ENCODE data around the gene SORBS1.

The SORBS1 gene

DNA sequence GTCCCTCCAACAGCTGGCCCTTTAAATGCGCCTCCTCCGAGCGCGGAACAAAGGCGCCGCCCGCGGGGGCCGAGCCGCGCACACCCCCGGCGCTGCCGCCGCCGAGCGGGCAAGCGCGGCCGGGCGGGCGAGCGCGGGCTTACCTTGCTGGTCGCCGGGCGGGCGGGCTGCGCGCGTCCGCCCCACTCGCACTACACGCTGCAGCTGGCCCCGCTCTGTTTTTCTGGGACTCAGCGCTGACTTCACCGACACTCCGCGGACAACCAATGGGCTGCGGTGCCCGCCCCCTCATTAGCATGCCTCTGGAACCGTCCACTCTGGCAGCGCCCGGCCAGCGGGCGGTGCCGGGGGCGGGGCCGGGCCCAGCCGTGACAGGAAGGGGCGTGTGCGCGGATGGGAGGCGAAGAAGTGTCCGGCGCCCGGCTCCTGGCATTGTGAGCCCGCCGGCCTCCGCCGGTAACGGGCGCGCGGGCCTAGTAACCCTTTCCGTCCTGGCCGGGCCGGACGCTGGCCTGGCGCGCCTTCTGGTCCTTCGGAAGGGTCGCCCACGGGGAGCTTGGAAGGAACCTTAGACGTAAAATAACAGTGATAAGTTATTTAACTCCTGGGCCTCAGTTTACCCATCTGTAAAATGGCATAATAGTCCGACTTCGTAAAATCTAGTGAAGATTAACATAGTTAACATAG, at the start of gene SORBS1:
Gene SORBS1 (minus strand): TSS at position 195 of the 687 bp plus-strand sequence. CDS start 120,236 bp downstream, outside the sequence.
- peak; percentile 91 for DNase-seq

DNA sequence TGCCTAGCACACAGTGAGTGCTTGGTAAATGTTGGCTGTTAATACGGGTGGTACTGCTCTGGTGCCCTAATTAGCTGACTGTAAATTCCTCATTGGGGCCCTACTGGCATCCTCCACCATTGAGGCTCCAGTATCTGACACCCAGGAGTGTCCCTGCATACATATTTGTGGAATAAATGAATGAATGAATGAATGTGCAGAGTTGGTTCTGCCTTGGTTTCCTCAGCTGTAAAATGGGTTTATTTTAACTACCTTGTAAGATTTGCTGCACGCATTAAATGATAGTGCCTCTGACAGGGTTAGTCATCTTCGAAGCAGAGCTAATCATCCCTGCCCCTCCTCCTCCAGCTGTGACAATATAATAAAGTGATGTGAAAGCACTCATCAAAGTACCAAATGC, 49.6 kb upstream of the SORBS1 start:
- no peak for DNase-seq

DNA sequence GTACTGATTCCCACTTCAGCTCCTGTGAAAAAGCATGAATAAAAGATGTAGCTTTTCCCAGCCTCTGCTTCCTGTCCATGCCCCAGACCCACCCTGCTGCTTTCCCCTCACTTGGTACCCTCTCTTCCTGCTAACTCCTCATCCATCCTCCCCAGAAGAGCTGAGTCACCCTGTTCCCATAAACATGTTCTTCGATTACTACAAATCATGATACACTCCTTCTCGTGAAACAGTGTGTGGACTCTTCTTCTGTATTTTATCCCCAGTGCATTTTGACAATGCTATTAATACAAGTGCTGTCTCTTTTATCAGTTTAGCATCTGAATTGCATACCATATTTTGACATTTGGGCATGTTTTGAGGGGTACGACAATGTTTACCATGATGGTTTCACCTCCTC, 45.8 kb upstream of the SORBS1 start:
- DNase-seq = no peak

DNA sequence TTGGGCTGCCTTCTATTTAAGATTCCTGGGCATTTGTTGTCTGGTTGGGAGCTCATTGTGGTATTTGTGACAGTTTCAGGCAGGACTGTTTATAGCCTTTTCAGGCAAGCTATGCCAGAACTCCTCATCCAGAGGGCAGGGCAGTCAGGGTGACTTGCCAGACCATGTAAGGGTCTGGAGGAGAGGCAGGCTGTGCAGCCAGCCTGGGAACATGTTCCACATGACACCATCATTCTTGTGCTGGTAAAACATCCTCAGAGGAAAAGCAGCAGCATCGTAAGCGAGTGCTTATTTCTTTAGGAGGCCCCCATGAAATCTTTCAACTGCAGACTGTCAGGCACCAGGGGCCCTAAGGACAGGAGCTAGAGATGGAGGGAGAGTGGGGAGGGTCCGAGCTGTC, 44.0 kb upstream of the SORBS1 start:
- DNase-seq = no peak

DNA sequence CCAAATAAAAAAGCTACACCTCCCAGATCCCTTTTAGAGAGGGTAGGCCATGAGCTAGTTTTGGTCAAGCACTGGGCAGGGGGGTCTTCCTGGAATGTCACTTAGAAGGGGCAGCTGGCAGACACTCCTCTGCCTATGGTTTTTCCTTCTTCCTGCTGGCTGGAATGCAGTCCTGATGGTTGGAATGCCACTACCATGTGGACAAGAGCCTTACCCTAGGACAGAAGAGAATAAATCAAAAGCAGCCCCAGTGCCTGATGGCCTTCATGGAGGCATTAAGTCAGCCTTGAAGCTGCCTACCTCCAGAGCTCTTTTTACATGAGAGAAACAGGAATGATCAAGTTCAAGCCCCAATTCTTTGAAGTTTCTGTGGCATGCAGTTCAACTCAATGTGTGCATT, 43.5 kb upstream of the SORBS1 start:
- no peak for DNase-seq

DNA sequence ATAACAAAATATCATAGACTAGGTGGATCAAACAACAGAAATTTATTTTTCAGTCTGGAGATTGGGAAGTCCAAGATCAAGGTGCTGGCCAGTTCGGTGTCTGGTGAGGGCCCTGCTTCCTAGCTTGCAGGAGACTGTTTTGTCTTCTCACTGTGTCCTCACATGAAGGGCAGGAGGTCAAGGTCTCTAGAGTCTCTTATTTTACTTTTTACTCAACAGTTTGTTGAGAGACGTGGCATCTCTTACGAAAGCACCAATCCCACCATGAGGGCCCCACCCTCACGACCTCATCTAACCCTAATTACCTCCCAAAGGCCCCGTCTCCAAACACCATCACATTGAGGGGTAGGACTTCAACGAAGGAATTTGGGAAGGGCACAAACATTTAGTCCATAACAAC, 41.2 kb upstream of the SORBS1 start:
- DNase-seq = no peak

DNA sequence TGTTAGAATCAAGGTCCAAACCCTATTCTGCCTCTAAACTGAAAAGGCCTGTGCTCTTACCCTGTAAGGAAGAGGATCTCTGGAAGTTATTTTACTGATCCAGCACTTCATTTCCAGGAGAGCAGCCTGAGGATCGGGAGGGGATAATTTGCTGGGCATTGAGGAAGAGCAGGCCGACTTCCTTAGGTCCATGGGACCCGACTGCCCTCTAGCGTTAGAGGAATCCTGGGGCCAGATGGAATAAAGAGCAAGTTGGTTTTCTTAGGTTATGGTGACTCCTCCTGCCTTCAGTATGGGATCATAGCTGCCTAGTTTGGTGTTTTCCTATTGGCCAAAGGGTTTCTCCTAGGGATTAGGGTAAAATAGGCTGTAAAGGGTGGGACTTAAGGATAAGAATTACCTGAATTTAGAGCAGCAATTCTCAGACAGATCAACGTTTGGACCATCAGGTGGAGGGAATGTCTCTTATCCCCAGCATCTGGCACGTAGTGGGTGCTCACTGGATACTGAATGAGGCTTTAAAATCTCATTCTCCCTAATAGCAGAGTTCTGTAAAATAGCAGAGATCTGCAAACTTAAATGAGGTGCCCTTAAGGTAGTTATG, 40.0 kb upstream of the SORBS1 start:
- peak; percentile 66 for DNase-seq

DNA sequence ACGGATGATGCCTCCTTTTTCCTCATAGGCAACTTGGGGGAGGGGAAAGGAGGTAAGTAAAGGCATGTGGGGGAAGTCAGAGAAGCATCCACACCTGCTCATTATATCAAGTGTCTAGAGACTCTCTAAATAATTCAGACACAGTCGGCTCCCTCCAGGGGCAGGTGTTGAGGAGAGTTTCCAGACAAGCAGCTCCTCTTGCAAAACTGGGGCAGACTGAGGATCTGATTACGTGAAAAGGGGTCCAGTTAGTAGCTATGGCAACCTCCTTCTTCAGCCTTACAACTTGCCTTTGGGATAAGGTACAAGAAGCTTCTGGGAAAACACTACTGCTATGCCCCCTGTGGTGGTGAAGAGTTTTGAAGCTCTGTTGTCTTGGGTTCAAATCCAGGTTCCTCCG, 39.0 kb upstream of the SORBS1 start:
- no peak for DNase-seq

DNA sequence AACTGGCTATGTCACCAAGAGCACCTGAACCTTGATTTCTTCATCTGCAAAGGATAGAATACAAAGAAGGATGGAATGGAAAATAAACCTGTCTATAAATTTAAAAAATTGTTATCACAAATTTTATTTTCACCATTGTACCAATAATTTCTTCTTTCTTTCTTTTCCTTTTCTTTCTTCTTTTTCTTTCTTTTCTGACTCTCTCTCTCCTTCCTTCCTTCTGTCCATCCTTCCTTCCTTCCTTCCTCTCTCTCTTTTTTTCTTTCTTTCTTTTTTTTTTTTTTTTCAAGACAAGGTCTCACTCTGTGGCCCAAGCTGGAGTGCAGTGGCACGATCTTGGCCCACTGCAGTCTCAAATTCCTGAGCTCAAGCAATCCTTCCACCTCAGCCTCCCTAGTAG, 36.6 kb upstream of the SORBS1 start:
- DNase-seq = no peak

DNA sequence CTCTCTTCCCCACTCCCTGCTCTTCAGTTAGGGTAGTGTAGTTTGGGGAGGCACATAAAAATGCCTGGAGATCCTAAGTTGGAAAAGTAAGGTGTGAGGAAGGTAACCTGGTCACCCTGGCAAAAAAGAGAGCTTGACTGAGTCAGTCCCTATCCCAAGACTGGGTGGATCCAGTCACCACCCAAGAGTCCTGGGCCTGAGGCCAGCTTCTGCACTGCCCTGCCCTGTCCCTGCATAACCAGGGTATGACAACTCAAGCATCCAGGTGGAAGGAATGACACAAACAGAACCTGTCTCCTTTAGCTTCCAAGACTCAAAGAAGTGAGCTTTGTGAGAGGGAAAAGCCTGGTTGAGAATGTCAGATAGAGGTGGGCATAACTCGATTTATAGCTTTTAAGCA, 26.9 kb upstream of the SORBS1 start:
- DNase-seq = no peak

DNA sequence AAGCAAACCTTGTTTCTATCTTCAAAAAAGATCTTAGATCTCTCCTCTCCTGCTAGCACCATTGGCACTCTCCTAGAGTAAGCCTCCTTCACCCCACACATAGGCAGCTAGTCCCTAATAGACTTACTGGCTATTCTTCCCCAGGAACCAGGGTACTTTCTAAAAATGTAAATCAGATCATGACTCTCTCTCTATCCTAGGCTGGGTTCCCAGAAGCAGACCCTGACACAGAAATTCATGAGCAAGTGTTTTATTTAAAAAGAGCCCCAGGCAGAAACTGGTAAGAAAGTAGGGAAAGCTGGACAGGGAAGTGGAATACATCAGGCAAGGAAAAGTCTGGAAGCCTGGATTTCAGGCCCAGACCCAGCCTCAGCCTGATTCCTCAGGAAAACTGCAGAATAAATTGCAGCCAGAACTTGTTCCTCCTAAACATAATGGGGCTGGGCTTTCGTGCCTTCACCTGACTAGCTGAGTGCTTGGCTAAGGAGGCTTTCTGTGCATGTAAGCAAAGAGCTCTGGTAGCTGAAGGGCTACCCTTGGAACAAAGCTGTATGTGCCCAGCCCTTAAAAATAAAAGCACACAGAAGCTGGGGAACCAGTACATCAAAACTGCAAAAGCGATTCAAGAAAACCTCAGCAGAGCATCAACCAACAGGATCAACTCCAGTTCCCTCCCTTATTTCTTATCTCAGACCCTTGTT, 18.8 kb upstream of the SORBS1 start:
- no peak for DNase-seq

DNA sequence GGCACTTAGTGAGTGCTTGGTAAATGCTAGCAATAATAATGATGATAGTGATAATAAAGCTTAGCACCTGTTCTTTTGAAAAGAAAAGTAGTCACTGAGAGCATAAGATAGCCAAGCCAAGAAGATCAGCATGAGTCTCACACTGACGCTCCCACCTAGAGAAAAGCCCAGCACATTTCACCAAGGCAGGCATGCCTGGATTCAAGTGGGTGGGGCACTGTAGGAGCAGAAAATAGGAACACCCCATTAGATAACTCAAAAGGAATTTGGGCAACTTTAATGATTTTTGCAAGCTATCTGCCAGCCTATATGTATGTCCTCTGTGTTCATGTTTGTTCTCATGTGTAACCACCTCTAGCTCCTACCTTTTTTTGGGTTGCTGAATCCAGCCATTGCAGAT, 18.1 kb upstream of the SORBS1 start:
- DNase-seq = no peak

DNA sequence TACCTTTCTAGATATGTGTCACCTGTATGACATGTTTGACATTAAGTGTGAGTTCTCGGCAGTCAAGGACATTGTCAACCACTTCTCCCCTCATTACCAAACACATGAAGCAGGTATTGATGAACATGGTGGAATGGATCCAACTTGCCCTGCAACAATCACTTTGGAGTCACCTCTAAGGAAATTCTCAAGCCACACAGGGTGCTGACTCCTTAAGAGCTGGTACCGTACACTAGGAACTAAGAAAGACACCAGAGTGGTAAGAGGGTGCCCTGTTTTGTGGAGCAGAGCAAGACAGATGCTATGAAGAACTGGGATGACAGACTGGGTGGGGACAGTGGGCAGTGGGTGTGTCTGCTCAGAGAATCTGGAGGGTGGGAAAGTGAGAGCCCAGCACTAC, 17.4 kb upstream of the SORBS1 start:
- no peak for DNase-seq

DNA sequence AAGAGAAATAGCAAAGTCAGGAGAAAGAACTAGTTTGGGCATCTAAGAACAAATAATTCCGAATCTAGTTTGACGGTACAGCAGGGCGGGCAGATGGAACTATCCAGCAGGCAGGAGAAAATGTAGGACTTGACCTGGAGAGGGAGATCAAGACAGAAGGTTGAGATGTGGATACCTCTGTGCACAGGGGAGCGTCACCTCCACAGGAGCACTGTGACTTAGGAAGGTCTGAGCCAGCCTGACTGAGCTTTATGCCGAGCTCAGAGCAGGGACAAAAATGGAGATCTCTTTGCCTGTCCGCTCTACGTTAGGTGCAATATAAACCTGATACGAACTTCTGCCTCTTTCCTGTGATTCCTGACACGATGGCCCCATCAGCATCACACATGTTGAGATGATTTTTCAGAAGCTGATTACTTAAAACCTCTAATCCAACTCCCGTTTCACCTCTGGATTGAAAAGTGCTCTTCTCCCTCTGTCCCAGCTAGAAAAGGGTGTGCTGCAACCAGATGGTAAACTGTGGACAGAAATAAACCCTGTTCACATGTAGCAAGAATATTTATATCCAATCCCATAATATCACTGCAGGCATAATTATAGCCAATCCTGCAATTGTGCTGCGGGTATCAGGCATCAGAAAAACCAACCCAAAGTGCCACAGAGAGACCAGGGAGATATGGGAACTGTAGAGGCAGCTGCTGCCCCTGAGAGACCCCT, 13.6 kb upstream of the SORBS1 start:
- DNase-seq = no peak

DNA sequence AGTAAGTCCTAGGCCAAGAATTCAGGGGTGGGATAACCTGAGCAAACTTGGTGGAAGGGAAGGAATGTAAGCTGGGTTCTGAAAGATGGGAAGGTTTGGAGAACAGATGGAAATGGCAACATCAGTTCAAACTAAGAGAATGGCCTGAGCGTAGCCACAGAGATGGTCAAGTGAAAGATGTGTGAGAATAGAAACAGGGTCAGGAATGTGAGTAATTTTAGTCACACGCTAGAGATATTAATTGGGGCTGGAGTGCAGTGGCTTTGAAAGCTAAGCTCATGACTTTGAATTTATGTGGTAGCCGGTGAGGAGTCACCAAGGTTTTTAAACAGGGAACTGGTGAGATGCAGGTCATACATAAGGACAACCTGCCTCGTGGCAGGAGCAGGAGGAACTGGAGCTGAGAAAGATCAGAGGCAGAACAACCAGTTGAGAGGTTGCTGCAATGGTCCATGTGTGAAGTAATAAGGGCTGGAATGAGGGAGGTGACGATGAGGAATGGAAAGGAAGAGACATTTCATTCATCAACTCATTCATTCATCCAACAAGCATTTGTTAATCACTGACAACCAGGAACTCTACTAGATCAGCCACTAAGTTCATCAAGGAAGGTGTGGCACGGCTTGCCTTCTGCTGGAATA, 12.9 kb upstream of the SORBS1 start:
- DNase-seq = no peak

DNA sequence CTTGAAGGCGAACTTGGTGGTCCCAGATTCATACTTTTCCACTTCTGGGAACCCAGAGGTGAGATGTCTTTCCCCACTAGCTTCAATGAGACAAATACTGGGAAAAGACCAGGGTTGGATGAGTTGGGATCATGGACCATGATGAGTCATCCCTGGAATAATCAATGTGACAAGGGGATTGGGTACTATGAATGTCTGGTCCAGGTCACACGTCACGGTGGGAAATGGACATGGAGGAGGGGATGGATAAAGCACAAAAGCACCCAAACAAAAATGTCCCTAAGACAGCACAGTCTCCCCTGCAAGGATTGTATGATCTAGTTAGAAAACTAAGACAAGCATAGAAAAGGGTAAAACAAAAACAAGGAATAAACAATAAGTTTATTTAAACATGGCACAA, 12.4 kb upstream of the SORBS1 start:
- DNase-seq = no peak

DNA sequence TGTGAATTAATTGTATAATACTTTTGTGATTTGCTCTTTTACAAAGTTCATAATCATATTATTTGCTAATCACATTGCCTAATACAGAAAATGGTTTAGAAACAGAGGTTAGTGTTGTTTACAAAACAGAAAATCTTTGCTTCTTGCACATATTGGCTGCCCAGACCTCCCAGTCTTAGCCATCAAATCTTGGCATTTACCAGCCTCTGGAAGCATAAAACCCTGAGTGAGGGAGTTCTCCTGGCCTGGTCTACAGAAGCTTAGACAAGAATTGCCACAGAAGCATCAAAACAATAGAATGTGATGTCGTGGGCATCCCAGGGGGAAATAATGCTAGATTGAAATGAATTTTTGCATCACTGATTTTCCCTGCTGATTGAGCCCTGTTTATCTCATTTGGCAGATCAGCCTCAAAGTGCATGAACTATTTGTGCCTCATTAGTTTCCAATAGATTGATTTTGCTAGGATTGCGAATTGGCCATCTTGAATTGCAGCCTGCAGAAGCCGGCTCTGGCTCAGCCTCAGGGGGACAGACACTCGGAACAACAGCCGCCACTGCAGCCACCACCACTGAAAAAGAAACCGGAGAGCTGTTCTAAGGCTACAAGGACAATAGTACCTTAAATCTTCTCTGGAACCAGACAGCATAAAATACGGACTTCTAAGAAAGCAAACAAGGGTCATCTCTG, 11.1 kb upstream of the SORBS1 start:
- DNase-seq = no peak

DNA sequence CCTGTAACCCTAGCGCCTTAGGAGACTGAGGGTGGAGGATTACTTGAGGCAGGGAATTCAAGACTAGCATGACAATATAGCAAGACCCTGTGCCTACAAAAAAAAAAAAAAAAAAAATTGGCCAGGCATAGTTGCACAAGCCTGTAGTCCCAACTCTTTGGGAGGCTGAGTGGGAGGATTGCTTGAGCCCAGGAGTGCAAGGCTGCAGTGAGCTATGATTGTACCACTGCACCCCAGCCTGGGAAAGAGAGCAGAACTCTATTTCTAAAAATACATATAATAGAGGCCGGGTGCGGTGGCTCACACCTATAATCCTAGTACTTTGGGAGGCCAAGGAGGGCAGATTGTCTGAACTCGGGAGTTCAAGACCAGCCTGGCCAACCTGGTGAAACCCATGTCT, 10.2 kb upstream of the SORBS1 start:
- no peak for DNase-seq

DNA sequence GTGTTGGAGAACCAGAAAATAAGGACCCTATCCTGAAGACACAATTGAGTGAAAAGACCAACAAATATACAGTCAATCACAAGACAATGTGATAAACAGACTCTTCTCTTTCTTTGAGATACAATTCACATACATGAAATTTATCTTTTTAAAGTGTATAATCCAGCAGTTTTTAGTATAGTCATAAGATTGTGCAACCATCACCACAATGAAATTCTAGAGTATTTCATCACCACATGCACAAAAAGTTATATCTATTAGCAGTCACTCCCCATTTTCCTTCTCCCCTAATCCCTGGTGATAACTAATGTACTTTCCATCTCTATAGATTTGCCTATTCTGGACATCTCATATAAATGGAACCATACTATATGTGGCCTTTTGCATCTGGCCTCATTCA, 8.2 kb upstream of the SORBS1 start:
- DNase-seq = no peak

DNA sequence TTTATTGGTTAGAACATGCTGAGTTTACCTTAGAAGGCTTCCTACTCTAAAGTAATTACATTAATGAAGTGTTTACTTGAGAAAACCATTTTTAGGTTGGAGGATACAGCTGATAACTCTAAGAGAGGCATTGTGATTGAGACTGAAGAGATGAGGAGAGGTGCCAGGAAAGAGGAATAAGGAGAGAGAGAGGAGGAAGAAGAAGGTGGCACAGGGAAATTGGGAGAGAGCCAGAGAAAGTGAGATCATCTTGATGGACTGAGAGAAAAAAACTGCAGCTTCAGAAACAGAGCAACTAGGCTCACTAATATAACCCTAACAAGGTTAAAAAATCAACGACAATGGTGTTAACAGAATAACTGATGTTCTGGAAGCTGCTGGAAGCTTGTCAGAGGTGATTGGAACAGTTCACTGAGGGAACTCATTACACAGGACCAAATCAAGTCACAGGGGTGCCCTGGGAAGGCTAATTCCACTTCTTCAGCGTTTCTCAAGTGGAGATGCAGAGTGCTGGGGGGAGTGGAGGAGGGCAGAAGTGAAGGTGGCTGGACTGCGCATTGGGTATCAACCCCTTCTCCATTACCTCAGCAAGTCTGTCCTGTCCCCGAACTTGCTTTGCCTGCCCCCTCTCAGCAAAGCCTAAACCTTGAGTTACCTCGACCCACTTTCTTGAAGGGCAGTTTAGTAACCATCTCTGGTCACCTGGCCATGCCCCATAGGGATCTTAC, 6.9 kb upstream of the SORBS1 start:
- DNase-seq = no peak

DNA sequence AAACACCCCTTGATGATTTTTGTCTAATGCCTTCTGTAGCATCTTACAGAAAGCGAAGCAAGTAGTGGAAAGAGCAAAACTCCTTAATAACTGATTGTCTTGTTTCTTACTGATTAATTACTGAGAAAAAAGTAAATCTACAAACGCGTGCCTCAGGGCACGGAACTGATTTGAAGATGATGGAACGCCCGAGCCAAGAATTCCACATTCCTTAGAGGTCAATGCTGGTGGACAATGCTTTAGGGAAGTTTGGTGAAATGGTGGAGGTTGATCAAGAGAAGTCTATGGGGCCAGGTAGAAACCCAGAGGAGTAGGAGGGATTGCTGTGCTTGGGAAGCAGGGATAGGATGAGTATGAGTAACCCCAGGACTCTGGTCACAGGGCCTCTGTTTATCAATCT, 5.0 kb upstream of the SORBS1 start:
- DNase-seq = no peak

DNA sequence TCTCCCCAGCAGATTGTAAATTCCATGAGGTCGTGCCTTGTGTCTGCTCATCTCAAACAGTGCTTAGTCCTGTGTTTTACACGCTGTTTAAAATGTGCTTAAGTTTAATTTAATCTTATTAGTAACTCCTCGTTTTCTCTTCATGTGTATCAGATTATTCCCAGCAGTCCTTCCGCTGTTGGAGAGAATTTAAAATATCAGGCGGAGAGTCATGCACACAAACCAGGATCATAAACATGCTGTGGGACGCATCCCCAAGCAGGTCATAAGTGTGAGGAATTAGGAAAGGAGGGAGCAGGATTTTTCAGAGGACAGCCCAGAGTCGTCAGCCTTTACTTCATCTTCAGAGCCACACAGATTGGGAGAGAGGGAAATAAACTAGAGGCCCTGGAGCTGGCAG, 4.2 kb upstream of the SORBS1 start:
- no peak for DNase-seq

Data from activated CD8-positive, alpha-beta memory T cell treated with anti-CD3 and anti-CD28 coated beads for 24 hours (primary cell).